Central memory CD8-positive, alpha-beta T cell (primary cell): ENCODE data around the gene SPATA31C1.

ENCODE experiments used
- ATAC-seq: fragments of 150-1000 bp; cut with Tn5 transposase; replicated peaks from 2 replicates; pipeline ENCODE4 v1.10.0; 2022; ENCODE audit warnings: mild to moderate bottlenecking, moderate FRiP score, moderate number of reproducible peaks; ENCODE audit not compliant: poor library complexity, severe bottlenecking; ENCODE audit errors: extremely low read depth
- DNase-seq, 2 donors: peaks; one replicate each; pipeline ENCODE4 v3.0.0; 2021; ENCODE audit warnings: low spot score in 2 of 2
- H3K27ac Mint-ChIP-seq: one replicate; pipeline ENCODE4 v1.8.0; 2022; ENCODE audit warnings: low read depth, mild to moderate bottlenecking, moderate library complexity, mixed read lengths
- H3K27me3 Mint-ChIP-seq: one replicate; pipeline ENCODE4 v1.8.0; 2022; ENCODE audit warnings: mixed read lengths
- H3K36me3 Mint-ChIP-seq: one replicate; pipeline ENCODE4 v1.8.0; 2022; ENCODE audit warnings: mild to moderate bottlenecking, moderate library complexity, mixed read lengths; ENCODE audit not compliant: insufficient read depth
- H3K4me1 Mint-ChIP-seq: one replicate; pipeline ENCODE4 v1.8.0; 2022; ENCODE audit warnings: mixed read lengths
- H3K4me3 Mint-ChIP-seq: one replicate; pipeline ENCODE4 v1.8.0; 2022; ENCODE audit warnings: mild to moderate bottlenecking, moderate library complexity, mixed read lengths
- H3K9me3 Mint-ChIP-seq: one replicate; pipeline ENCODE4 v1.8.0; 2022; ENCODE audit warnings: mixed read lengths

SPATA31C1 gene

DNA sequence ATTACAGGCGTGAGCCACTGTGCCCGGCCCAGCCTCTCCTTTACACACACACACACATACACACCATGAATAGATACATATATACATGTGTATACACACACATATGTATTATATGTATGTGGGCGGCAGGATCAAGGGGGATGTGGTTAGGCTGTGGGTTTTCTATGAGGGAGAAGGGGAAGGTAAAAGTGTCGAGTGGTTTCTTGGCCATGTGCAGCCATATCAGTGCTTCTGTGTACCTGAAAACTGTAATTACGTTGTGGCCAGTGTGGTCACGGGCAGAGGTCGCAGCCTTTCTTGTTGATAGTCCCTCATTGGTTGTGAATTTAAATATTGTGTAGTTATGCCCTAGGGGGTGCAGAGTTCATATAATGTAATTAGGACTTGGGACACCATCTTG lies 40.1 kb downstream of the SPATA31C1 start:
- Mint-ChIP-seq H3K36me3 (no peaks in the 10 kb centered on the region), H3K4me1 (no peaks in the 10 kb centered on the region), H3K27me3 (peaks cover 44% of the 10 kb centered on the region), H3K9me3 (no peaks in the 10 kb centered on the region), H3K4me3 (no peak overlapping the region), H3K27ac (no peak overlapping the region)
- ATAC-seq (no peak), DNase-seq (no peak)

GRCh38 chr9:87958591-87958990 lies 40.8 kb downstream of the SPATA31C1 start:
- no peak overlapping the region for H3K4me3 Mint-ChIP-seq
- H3K9me3 Mint-ChIP-seq: no peaks in the 10 kb centered on the region
- H3K27me3 Mint-ChIP-seq: peaks cover 42% of the 10 kb centered on the region
- H3K27ac Mint-ChIP-seq: no peak overlapping the region
- ATAC-seq (no peak), DNase-seq (no peak)
- H3K4me1 Mint-ChIP-seq: no peaks in the 10 kb centered on the region
- H3K36me3 Mint-ChIP-seq: no peaks in the 10 kb centered on the region

DNA sequence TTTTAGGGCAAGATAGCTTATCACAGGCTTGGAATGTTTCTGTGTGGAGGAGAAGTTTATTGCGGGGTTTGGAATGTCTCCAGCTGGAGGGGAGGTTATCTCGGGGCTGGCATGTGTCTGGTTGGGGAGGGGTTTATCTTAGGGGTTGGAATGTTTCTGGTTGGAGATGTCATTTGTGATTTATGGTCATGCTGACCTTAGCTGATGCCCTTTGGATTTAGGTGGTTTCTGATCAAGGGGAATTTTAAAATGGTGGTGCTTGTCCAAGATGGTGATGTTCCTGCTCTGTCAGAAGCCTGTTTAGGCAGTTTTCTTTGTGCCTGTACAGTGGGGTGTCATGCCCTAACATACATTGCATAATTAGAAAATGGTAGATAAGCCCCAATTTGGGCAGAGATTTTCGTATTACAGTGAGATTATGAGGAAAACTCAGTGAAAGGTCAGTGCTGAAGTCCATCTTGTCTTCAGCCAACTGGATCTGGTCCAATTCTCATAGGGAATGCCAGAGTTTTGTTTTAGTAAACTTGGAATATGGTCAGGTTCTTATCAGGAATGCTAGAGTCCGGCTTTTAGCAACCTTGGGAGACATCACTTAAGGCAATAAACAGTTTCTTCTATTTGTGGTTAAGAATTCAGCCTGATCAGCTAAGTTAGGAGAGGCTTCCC lies 42.3 kb downstream of the SPATA31C1 start:
- Mint-ChIP-seq H3K9me3 (no peaks in the 10 kb centered on the region), H3K36me3 (no peaks in the 10 kb centered on the region), H3K4me1 (no peaks in the 10 kb centered on the region), H3K27ac (no peak overlapping the region), H3K27me3 (peaks cover 29% of the 10 kb centered on the region), H3K4me3 (no peak overlapping the region)
- no peak for ATAC-seq
- DNase-seq: no peak

GRCh38 chr9:87963770-87964169 lies 46.0 kb downstream of the SPATA31C1 start:
- Mint-ChIP-seq H3K4me3 (no peak overlapping the region), H3K27me3 (peaks cover 28% of the 10 kb centered on the region), H3K36me3 (no peaks in the 10 kb centered on the region), H3K9me3 (no peaks in the 10 kb centered on the region), H3K4me1 (no peaks in the 10 kb centered on the region), H3K27ac (no peak overlapping the region)
- DNase-seq (no peak), ATAC-seq (no peak)

GRCh38 chr9:87964826-87965225 lies 47.1 kb downstream of the SPATA31C1 start:
- H3K36me3 Mint-ChIP-seq: peaks cover 2% of the 10 kb centered on the region
- no peak for DNase-seq
- no peak overlapping the region for H3K4me3 Mint-ChIP-seq
- H3K4me1 Mint-ChIP-seq: no peaks in the 10 kb centered on the region
- no peaks in the 10 kb centered on the region for H3K9me3 Mint-ChIP-seq
- no peak for ATAC-seq
- no peak overlapping the region for H3K27ac Mint-ChIP-seq
- H3K27me3 Mint-ChIP-seq: peaks cover 18% of the 10 kb centered on the region

DNA sequence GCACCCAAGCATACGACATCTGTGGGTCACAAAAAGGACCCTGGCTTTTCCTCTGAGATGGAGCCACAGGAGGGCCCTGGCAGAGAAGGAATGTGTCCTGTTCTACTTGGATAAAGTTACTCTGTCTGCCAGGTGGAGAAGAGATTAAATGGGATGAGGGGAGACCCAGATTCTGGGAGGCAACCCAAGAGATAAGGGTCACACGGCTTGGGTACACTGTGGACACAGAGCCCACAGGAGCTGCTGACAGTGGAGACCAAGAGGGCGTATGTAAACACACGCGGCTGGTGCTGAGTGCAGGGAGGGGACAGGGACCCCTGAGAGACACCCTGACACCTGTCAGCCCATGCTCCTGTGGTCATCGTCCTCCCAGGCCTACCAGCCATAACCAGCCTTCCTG lies 50.4 kb downstream of the SPATA31C1 start:
- Mint-ChIP-seq H3K4me1 (no peaks in the 10 kb centered on the region), H3K4me3 (no peak overlapping the region), H3K36me3 (peaks cover 2% of the 10 kb centered on the region), H3K27me3 (no peaks in the 10 kb centered on the region), H3K9me3 (no peaks in the 10 kb centered on the region), H3K27ac (peak overlapping the region; percentile 25)
- DNase-seq (no peak), ATAC-seq (no peak)

DNA sequence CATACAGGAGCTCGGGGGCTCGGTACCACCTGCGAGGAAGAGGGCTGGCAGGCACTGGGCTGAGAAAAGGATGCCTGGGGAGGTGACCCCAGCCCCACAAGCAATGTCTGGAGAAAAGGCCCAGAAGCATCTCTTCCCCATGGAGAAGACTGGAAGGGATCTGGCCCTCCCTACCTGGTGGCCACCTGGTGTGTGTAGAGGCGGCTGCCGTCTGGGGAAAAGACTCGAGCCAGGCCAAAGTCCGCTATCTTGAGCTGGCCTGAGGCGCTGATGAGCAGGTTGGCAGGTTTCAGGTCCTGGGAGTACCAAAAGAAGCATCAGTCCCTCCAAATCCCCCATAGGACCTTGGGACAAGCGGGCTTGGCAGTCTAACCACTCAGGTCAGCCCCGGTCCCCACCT lies 52.8 kb downstream of the SPATA31C1 start:
- no peaks in the 10 kb centered on the region for H3K9me3 Mint-ChIP-seq
- no peak overlapping the region for H3K4me3 Mint-ChIP-seq

GRCh38 chr9:87973122-87973521 lies 55.4 kb downstream of the SPATA31C1 start:
- peaks cover 16% of the 10 kb centered on the region for H3K4me1 Mint-ChIP-seq
- H3K4me3 Mint-ChIP-seq: peak overlapping the region; percentile 73
- H3K27me3 Mint-ChIP-seq: no peaks in the 10 kb centered on the region
- ATAC-seq (no peak), DNase-seq (no peak)
- no peaks in the 10 kb centered on the region for H3K9me3 Mint-ChIP-seq
- peaks cover 17% of the 10 kb centered on the region for H3K36me3 Mint-ChIP-seq
- H3K27ac Mint-ChIP-seq: peak overlapping the region; percentile 91

More for the DNA sequence above, 52.8 kb downstream of the SPATA31C1 start:
- H3K36me3 Mint-ChIP-seq: peaks cover 17% of the 10 kb centered on the region
- no peak overlapping the region for H3K27ac Mint-ChIP-seq
- H3K27me3 Mint-ChIP-seq: no peaks in the 10 kb centered on the region
- DNase-seq (no peak), ATAC-seq (no peak)
- H3K4me1 Mint-ChIP-seq: peaks cover 16% of the 10 kb centered on the region
